ENCODE data around the gene KRT38. TPM values are rescaled to one million over a fixed set of nuclear protein-coding genes. Genes with fewer than 3 reads are reported as not detected.

KRT38 gene
- total and polyA plus RNA-seq, 4 donors = not detected

- H3K4me1 ChIP-seq (ENCODE audit: control insufficient read depth in 5 of 5, insufficient read depth in 5 of 5, low read length in 5 of 5) = no peaks in the 10 kb centered on the region
- no peak for DNase-seq
- H3K9ac ChIP-seq (ENCODE audit: insufficient read depth in 1 of 2, low read length in 2 of 2) = no peak overlapping the region
- no peaks in the 10 kb centered on the region for H3K27me3 ChIP-seq (ENCODE audit: control insufficient read depth in 3 of 3, insufficient read depth in 3 of 3, low read length in 2 of 3)
- H3K27ac ChIP-seq (ENCODE audit: low read depth in 1 of 2, low read length in 1 of 2) = no peak overlapping the region
- no peaks in the 10 kb centered on the region for H3K36me3 ChIP-seq (ENCODE audit: control insufficient read depth in 4 of 4, insufficient read depth in 4 of 4, low read length in 4 of 4)
- TF ChIP-seq, protein P1, sequence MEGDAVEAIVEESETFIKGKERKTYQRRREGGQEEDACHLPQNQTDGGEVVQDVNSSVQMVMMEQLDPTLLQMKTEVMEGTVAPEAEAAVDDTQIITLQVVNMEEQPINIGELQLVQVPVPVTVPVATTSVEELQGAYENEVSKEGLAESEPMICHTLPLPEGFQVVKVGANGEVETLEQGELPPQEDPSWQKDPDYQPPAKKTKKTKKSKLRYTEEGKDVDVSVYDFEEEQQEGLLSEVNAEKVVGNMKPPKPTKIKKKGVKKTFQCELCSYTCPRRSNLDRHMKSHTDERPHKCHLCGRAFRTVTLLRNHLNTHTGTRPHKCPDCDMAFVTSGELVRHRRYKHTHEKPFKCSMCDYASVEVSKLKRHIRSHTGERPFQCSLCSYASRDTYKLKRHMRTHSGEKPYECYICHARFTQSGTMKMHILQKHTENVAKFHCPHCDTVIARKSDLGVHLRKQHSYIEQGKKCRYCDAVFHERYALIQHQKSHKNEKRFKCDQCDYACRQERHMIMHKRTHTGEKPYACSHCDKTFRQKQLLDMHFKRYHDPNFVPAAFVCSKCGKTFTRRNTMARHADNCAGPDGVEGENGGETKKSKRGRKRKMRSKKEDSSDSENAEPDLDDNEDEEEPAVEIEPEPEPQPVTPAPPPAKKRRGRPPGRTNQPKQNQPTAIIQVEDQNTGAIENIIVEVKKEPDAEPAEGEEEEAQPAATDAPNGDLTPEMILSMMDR (IDR thresholded peaks at IDR 0.05; ENCODE audit: control extremely low read depth, extremely low read depth) = no peak
- H3K9me3 ChIP-seq (ENCODE audit: control insufficient read depth in 4 of 4, insufficient read depth in 3 of 4, low read length in 3 of 4) = no peaks in the 10 kb centered on the region
- WGBS, 2 donors = 92 to 94% methylated on average over 8 of the region's 8 CpGs
- no peak for ATAC-seq (ENCODE audit: insufficient read depth, low FRiP score)
- H3K4me3 ChIP-seq = no peak overlapping the region
These were observed 37.5 kb upstream of the KRT38 start for GRCh38 chr17:41478237-41478636.

DNA sequence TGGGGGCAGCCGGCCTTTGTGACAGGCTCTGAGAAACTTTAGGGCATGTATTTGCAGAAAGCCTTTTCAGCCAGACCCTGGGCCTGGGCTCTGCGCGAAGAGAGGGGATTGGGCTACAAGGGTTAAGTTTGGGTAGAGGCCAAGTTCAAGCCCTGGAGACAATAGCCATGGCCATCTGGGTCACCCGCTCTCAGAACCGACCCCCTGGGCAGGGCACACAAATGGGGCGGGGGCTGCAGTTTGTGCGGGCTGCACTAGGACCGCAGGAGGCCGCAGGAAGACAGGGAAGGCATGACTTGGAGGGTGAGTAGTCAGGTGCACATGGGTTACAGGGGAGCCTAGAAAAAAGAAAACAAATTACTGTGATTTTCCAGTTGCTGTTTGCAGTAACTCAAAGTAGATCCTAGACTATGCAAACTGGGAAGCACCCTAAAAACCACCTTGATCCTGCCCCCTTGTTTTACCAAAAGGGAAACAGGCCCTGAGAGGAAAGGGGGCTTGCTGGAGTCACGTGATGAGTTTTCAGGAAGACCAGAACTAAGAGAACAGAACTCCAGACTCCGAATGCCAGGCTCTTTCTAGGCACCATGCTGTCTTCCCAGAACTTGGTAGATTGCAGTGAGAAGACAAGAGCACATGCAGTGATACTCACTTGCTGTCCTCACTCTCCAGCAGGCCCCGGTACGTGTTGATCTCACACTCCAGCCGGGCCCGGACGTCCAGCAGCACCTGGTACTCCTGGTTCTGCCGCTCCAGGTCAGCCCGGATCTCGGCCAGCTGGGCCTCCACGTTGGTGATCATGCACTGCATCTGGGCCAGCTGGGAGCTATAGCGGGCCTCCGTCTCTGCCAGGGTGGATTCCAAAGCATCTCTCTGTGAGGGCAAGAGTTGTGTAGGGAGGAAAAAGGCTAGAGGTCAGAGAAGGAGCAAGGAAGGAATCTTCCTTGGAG is 36.4 kb upstream of the KRT38 start:
- no peak for ATAC-seq (ENCODE audit: insufficient read depth, low FRiP score)
- no peaks in the 10 kb centered on the region for H3K27me3 ChIP-seq (ENCODE audit: control insufficient read depth in 3 of 3, insufficient read depth in 3 of 3, low read length in 2 of 3)
- H3K27ac ChIP-seq (ENCODE audit: low read depth in 1 of 2, low read length in 1 of 2) = no peak overlapping the region
- TF ChIP-seq, protein P1 (IDR thresholded peaks at IDR 0.05; ENCODE audit: control extremely low read depth, extremely low read depth) = no peak
- no peak overlapping the region for H3K4me3 ChIP-seq
- no peak overlapping the region for H3K9ac ChIP-seq (ENCODE audit: insufficient read depth in 1 of 2, low read length in 2 of 2)
- no peaks in the 10 kb centered on the region for H3K4me1 ChIP-seq (ENCODE audit: control insufficient read depth in 5 of 5, insufficient read depth in 5 of 5, low read length in 5 of 5)
- no peaks in the 10 kb centered on the region for H3K9me3 ChIP-seq (ENCODE audit: control insufficient read depth in 4 of 4, insufficient read depth in 3 of 4, low read length in 3 of 4)
- DNase-seq = no peak
- WGBS, 2 donors = 86 to 92% methylated on average over 22 of the region's 22 CpGs
- no peaks in the 10 kb centered on the region for H3K36me3 ChIP-seq (ENCODE audit: control insufficient read depth in 4 of 4, insufficient read depth in 4 of 4, low read length in 4 of 4)

GRCh38 chr17:41475421-41475820 is 34.6 kb upstream of the KRT38 start:
- H3K9ac ChIP-seq (ENCODE audit: insufficient read depth in 1 of 2, low read length in 2 of 2) = no peak overlapping the region
- WGBS, 2 donors = 93% methylated on average over 4 of the region's 4 CpGs
- H3K36me3 ChIP-seq (ENCODE audit: control insufficient read depth in 4 of 4, insufficient read depth in 4 of 4, low read length in 4 of 4) = no peaks in the 10 kb centered on the region
- no peak overlapping the region for H3K27ac ChIP-seq (ENCODE audit: low read depth in 1 of 2, low read length in 1 of 2)
- ATAC-seq (ENCODE audit: insufficient read depth, low FRiP score) (no peak), DNase-seq (no peak)
- peaks cover 0 to 4% (median 2%) of the 10 kb centered on the region in 4 donors for H3K9me3 ChIP-seq (ENCODE audit: control insufficient read depth in 4 of 4, insufficient read depth in 3 of 4, low read length in 3 of 4)
- H3K4me1 ChIP-seq (ENCODE audit: control insufficient read depth in 5 of 5, insufficient read depth in 5 of 5, low read length in 5 of 5) = no peaks in the 10 kb centered on the region
- TF ChIP-seq, protein P1 (IDR thresholded peaks at IDR 0.05; ENCODE audit: control extremely low read depth, extremely low read depth) = no peak
- no peaks in the 10 kb centered on the region for H3K27me3 ChIP-seq (ENCODE audit: control insufficient read depth in 3 of 3, insufficient read depth in 3 of 3, low read length in 2 of 3)
- H3K4me3 ChIP-seq = no peak overlapping the region

All from lung (tissue), 12 donors.